HepG2 (cell line): Measurements from ENCODE around the gene MAST1. TPM values are rescaled to one million over a fixed set of nuclear protein-coding genes. Genes with fewer than 3 reads are reported as not detected.
A peak's percentile ranks its signal among the peaks of the same experiment; 100 is the strongest.

Source experiments
- CTCF ChIP-seq: sonication (generic); formaldehyde crosslinking; IDR thresholded peaks from 2 replicates; pipeline ENCODE4 v1.5.0; 2020; ENCODE audit warnings: mild to moderate bottlenecking, missing genetic modification reagents, moderate library complexity
- DRAP1 ChIP-seq: IDR thresholded peaks from 2 replicates; pipeline ENCODE4 v1.6.1; 2016; ENCODE audit warnings: missing genetic modification reagents, missing compliant biosample characterization
- ELF1 ChIP-seq: sonication (generic); formaldehyde crosslinking; IDR thresholded peaks from 2 replicates; pipeline ENCODE4 v1.4.0; 2020; ENCODE audit warnings: missing genetic modification reagents
- HIC2 ChIP-seq: sonication (generic); formaldehyde crosslinking; IDR thresholded peaks from 2 replicates; pipeline ENCODE4 v1.9.0; 2022; ENCODE audit warnings: low read depth, missing genetic modification reagents
- HNF4A ChIP-seq: sonication (generic); formaldehyde crosslinking; IDR thresholded peaks from 2 replicates; pipeline ENCODE4 v1.4.0; 2020; ENCODE audit warnings: missing genetic modification reagents
- HNRNPL ChIP-seq: fragments of 200-400 bp; formaldehyde crosslinking; IDR thresholded peaks from 2 replicates; pipeline ENCODE4 v1.6.1; 2017; ENCODE audit warnings: mild to moderate bottlenecking, low read depth, low read length
- HNRNPLL ChIP-seq: fragments of 200-400 bp; formaldehyde crosslinking; IDR thresholded peaks from 2 replicates; pipeline ENCODE4 v1.6.1; 2017; ENCODE audit warnings: mild to moderate bottlenecking, low read depth, low read length; ENCODE audit not compliant: poor library complexity, severe bottlenecking
- POLR2A ChIP-seq, 2 experiments: IDR thresholded peaks; 2 replicates each; pipeline ENCODE4 v1.6.1; 2011; ENCODE audit warnings: low read depth in 2 of 2, low read length in 2 of 2, mild to moderate bottlenecking in 1 of 2, moderate library complexity in 1 of 2; ENCODE audit not compliant: insufficient read depth in 1 of 2
- SALL1 ChIP-seq: sonication (generic); formaldehyde crosslinking; IDR thresholded peaks from 2 replicates; pipeline ENCODE4 v1.8.0; 2022; ENCODE audit warnings: mild to moderate bottlenecking, missing genetic modification reagents
- SAP130 ChIP-seq: IDR thresholded peaks from 2 replicates; pipeline ENCODE4 v1.6.1; 2016; ENCODE audit warnings: low read depth
- SP1 ChIP-seq, 2 experiments: fragments of 450-650 bp in 1 of 2; sonication (generic) in 1 of 2; formaldehyde crosslinking in 1 of 2; IDR thresholded peaks; 2 replicates each; pipeline versions ENCODE4 v1.4.0 to v1.6.1; 2016 to 2020; ENCODE audit warnings: missing genetic modification reagents in 1 of 2
- SP4 ChIP-seq: sonication (generic); formaldehyde crosslinking; IDR thresholded peaks from 2 replicates; pipeline ENCODE4 v1.8.1; 2023; ENCODE audit warnings: mild to moderate bottlenecking, missing genetic modification reagents
- SP5 ChIP-seq: IDR thresholded peaks from 2 replicates; pipeline ENCODE4 v1.6.1; 2016; ENCODE audit warnings: low read depth, borderline replicate concordance
- SPEN ChIP-seq: sonication (generic); formaldehyde crosslinking; IDR thresholded peaks from 2 replicates; pipeline ENCODE4 v1.5.1; 2020; ENCODE audit warnings: low read depth, mild to moderate bottlenecking, missing genetic modification reagents
- TP53 ChIP-seq: sonication (generic); formaldehyde crosslinking; conservative IDR thresholded peaks from 2 replicates; pipeline ENCODE4 v1.4.0; 2020; ENCODE audit warnings: missing genetic modification reagents
- ZFX ChIP-seq: sonication (generic); formaldehyde crosslinking; IDR thresholded peaks from 2 replicates; pipeline ENCODE4 v1.4.0; 2020; ENCODE audit warnings: mild to moderate bottlenecking, low read depth, missing genetic modification reagents, moderate library complexity
- ZNF674 ChIP-seq: sonication (generic); formaldehyde crosslinking; IDR thresholded peaks from 2 replicates; pipeline ENCODE4 v1.5.0; 2020; ENCODE audit warnings: low read depth, mild to moderate bottlenecking, missing genetic modification reagents
- ZNF746 ChIP-seq: sonication (generic); formaldehyde crosslinking; IDR thresholded peaks from 2 replicates; pipeline ENCODE4 v1.8.0; 2022; ENCODE audit warnings: mild to moderate bottlenecking, missing genetic modification reagents
- ZSCAN22 ChIP-seq: sonication (generic); formaldehyde crosslinking; IDR thresholded peaks from 2 replicates; pipeline ENCODE4 v1.4.0; 2020; ENCODE audit warnings: mild to moderate bottlenecking, missing genetic modification reagents
- polyA plus RNA-seq, 8 experiments: library from polyadenylated mRNA; depleted of rRNA in 3 of 8; stranded (reverse) in 7 of 8; unstranded in 1 of 8; fragments of >200 nt; fragmentation: Illumina TruSeq in 4 of 8; extraction: Trizol in 4 of 8; gene quantifications; 2 replicates each; pipeline versions ENCODE4 v1.2.1 to v1.2.3, GENCODE V29; 2011 to 2016; ENCODE audit warnings: low read depth in 4 of 8, missing spikeins in 1 of 8, mixed read lengths in 1 of 8; ENCODE audit not compliant: insufficient read depth in 1 of 8
- total RNA-seq, 5 experiments: library from RNA; depleted of rRNA; stranded (reverse); fragments of >200 nt; fragmentation: Illumina TruSeq; extraction: Trizol; gene quantifications; 2 replicates each; pipeline ENCODE4 v1.2.3, GENCODE V29; 2016; ENCODE audit warnings: low read depth in 1 of 5
- TF ChIP-seq, protein P1 (sequence below), 2 experiments: sonication (generic) in 1 of 2; formaldehyde crosslinking in 1 of 2; IDR thresholded peaks; 2 replicates each; pipeline versions ENCODE4 v1.4.0 to v1.6.1; 2018 to 2020; ENCODE audit warnings: missing genetic modification reagents in 2 of 2, borderline replicate concordance in 1 of 2, low read depth in 1 of 2, mild to moderate bottlenecking in 1 of 2, missing biosample characterization in 1 of 2
- TF ChIP-seq, protein P2 (sequence below): sonication (generic); formaldehyde crosslinking; IDR thresholded peaks from 2 replicates; pipeline ENCODE4 v1.4.0; 2020; ENCODE audit warnings: missing genetic modification reagents

The MAST1 gene
- total and polyA plus RNA-seq, 2 of the 13 experiments (the other 11 are each of a cell fraction or from before 2014, with no cell fraction given) = 0.73 to 4.7 TPM

GRCh38 chr19:12828494-12828893 lies 9.8 kb upstream of the MAST1 start (continued):
- TF ChIP-seq, protein P1, sequence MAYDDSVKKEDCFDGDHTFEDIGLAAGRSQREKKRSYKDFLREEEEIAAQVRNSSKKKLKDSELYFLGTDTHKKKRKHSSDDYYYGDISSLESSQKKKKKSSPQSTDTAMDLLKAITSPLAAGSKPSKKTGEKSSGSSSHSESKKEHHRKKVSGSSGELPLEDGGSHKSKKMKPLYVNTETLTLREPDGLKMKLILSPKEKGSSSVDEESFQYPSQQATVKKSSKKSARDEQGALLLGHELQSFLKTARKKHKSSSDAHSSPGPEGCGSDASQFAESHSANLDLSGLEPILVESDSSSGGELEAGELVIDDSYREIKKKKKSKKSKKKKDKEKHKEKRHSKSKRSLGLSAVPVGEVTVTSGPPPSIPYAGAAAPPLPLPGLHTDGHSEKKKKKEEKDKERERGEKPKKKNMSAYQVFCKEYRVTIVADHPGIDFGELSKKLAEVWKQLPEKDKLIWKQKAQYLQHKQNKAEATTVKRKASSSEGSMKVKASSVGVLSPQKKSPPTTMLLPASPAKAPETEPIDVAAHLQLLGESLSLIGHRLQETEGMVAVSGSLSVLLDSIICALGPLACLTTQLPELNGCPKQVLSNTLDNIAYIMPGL (CRISPR knock-in tag; IDR thresholded peaks at IDR 0.05; ENCODE audit: borderline replicate concordance in 1 of 2, low read depth in 1 of 2) = peak in 1 of 2 experiments; percentile 31; a peak in 1 of 4 replicates
- TF ChIP-seq HNRNPL (peak; percentile 73; the same call in 1 of the 2 replicates), SALL1 (CRISPR knock-in tag) (peak; percentile 51), ZSCAN22 (no peak), POLR2A (IDR thresholded peaks at IDR 0.05; ENCODE audit: insufficient read depth in 1 of 2, low read depth in 2 of 2, low read length in 2 of 2) (0 out of 4 replicates have a peak, but pooled peaks of 1 of the 2 experiments have one; percentile 36), CTCF (CRISPR knock-in tag) (peak; percentile 26), SPEN (CRISPR knock-in tag) (peak; percentile 43; the same call in 1 of the 2 replicates), DRAP1 (CRISPR knock-in tag) (peak; percentile 39; the same call in 1 of the 2 replicates), ZFX (CRISPR knock-in tag) (peak; percentile 66; the same call in 1 of the 2 replicates), SP1 (IDR thresholded peaks at IDR 0.05) (no peak), SP1 (CRISPR knock-in tag; IDR thresholded peaks at IDR 0.05) (peak; percentile 49), SAP130 (CRISPR knock-in tag) (peak; percentile 39; the same call in 1 of the 2 replicates), HNF4A (CRISPR knock-in tag) (peak; percentile 27; the same call in 1 of the 2 replicates), SP5 (CRISPR knock-in tag) (peak; percentile 57; the same call in 1 of the 2 replicates), ZNF746 (no peak), TP53 (CRISPR knock-in tag) (no peak), HNRNPLL (peak; percentile 70), HIC2 (peak; percentile 64; the same call in 1 of the 2 replicates), SP4 (CRISPR knock-in tag) (0 out of 2 replicates have a peak, but pooled peaks have one; percentile 41), ZNF674 (CRISPR knock-in tag) (no peak), ELF1 (CRISPR knock-in tag) (peak; percentile 19; the same call in 1 of the 2 replicates)
- TF ChIP-seq, protein P2, sequence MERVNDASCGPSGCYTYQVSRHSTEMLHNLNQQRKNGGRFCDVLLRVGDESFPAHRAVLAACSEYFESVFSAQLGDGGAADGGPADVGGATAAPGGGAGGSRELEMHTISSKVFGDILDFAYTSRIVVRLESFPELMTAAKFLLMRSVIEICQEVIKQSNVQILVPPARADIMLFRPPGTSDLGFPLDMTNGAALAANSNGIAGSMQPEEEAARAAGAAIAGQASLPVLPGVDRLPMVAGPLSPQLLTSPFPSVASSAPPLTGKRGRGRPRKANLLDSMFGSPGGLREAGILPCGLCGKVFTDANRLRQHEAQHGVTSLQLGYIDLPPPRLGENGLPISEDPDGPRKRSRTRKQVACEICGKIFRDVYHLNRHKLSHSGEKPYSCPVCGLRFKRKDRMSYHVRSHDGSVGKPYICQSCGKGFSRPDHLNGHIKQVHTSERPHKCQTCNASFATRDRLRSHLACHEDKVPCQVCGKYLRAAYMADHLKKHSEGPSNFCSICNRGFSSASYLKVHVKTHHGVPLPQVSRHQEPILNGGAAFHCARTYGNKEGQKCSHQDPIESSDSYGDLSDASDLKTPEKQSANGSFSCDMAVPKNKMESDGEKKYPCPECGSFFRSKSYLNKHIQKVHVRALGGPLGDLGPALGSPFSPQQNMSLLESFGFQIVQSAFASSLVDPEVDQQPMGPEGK = peak; percentile 33; the same call in 1 of the 2 replicates
